ENCODE data around the gene SAP30BP.

DNA sequence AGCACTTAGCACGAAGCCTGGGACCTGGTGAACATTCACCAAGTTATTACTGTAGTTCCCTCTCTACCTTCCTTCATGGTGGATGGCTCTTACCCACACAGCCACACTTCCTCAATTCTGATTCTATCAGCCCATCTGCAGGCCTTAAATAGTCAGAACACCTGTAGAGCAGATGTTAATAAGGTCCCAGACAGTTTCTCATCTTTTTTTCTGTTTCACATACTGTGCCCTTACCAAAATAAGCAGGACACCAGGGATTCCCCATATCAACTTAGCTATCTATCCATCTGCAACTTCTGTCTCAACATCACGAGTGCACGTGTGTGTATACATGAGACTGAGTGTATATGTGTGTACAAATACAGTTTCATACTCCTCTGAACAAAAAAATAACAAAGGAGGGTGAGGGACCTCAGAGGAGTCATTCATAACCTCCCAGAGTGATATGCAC, 3.0 kb upstream of the SAP30BP start:
- TF ChIP-seq, protein P1, sequence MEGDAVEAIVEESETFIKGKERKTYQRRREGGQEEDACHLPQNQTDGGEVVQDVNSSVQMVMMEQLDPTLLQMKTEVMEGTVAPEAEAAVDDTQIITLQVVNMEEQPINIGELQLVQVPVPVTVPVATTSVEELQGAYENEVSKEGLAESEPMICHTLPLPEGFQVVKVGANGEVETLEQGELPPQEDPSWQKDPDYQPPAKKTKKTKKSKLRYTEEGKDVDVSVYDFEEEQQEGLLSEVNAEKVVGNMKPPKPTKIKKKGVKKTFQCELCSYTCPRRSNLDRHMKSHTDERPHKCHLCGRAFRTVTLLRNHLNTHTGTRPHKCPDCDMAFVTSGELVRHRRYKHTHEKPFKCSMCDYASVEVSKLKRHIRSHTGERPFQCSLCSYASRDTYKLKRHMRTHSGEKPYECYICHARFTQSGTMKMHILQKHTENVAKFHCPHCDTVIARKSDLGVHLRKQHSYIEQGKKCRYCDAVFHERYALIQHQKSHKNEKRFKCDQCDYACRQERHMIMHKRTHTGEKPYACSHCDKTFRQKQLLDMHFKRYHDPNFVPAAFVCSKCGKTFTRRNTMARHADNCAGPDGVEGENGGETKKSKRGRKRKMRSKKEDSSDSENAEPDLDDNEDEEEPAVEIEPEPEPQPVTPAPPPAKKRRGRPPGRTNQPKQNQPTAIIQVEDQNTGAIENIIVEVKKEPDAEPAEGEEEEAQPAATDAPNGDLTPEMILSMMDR (IDR thresholded peaks at IDR 0.05; ENCODE audit: low read depth, low read length): no peak
- no peak; the same call in 1 of the 2 replicates for TF ChIP-seq EZH2phosphoT487 (IDR thresholded peaks at IDR 0.05; ENCODE audit: low read depth)
